Omental fat pad (tissue), 4 donors: ENCODE measurements around the gene GGT6. TPM values are rescaled to one million over a fixed set of nuclear protein-coding genes. Genes with fewer than 3 reads are reported as not detected.
"Not testable (repeated sequence)": the region's sequence is repeated elsewhere in the genome, so short reads cannot be mapped to it uniquely, and the experiment has no call there.

ENCODE experiments used
- ATAC-seq: fragments of 150-250 bp; one replicate; pipeline ENCODE4 v1.9.1; 2016; ENCODE audit warnings: mild to moderate bottlenecking, moderate library complexity; ENCODE audit not compliant: low FRiP score
- DNase-seq: peaks from one replicate; pipeline ENCODE4 v3.0.0-alpha.2; 2019; ENCODE audit warnings: low spot score
- CTCF ChIP-seq, 3 donors: fragments of 450-650 bp; IDR thresholded peaks; one replicate each; pipeline ENCODE4 v1.5.1; 2016 to 2017; ENCODE audit warnings: antibody characterized with exemption in 3 of 3, mild to moderate bottlenecking in 3 of 3, moderate library complexity in 2 of 3
- total RNA-seq, 4 donors: library from RNA; depleted of rRNA; stranded (reverse); fragments of >200 nt; gene quantifications; one replicate each; pipeline ENCODE4 v1.1.0, GENCODE V29; 2016

Gene GGT6
- total RNA-seq, 4 donors from 2014 or later, result 0.37 TPM; not detected in 3

- ATAC-seq, result peak; percentile 42
- no peak for TF ChIP-seq CTCF (IDR thresholded peaks at IDR 0.05)
Observed at GRCh38 chr17:4591529-4591928, 31.2 kb upstream of the GGT6 start.

GRCh38 chr17:4590981-4591453 is 30.6 kb upstream of the GGT6 start:
- no peak for DNase-seq
- TF ChIP-seq CTCF (IDR thresholded peaks at IDR 0.05), result no peak
- no peak for ATAC-seq

More at GRCh38 chr17:4591529-4591928, 31.2 kb upstream of the GGT6 start:
- DNase-seq, result no peak

GRCh38 chr17:4590042-4590441 is 29.7 kb upstream of the GGT6 start:
- not testable (repeated sequence) for ATAC-seq, DNase-seq

GRCh38 chr17:4588898-4589625 is 28.7 kb upstream of the GGT6 start:
- DNase-seq (no peak), ATAC-seq (no peak)
- TF ChIP-seq CTCF (IDR thresholded peaks at IDR 0.05), result no peak

GRCh38 chr17:4588391-4588790 is 28.0 kb upstream of the GGT6 start:
- DNase-seq (no peak), ATAC-seq (no peak)
- no peak for TF ChIP-seq CTCF (IDR thresholded peaks at IDR 0.05)

- ATAC-seq (no peak), DNase-seq (no peak)
- no peak for TF ChIP-seq CTCF (IDR thresholded peaks at IDR 0.05)
Observed at GRCh38 chr17:4587803-4588202, 27.4 kb upstream of the GGT6 start.

- ATAC-seq (no peak), DNase-seq (no peak)
- TF ChIP-seq CTCF (IDR thresholded peaks at IDR 0.05), result no peak
Observed at GRCh38 chr17:4587195-4587594, 26.8 kb upstream of the GGT6 start.
